Lower leg skin (tissue), 4 donors: ENCODE measurements around the gene SIK2. TPM values are rescaled to one million over a fixed set of nuclear protein-coding genes. Genes with fewer than 3 reads are reported as not detected.

Experiments
- DNase-seq, 2 donors: peaks; one replicate each; pipeline ENCODE4 v3.0.0-alpha.2; 2019; ENCODE audit warnings: low spot score in 2 of 2
- H3K4me3 ChIP-seq: fragments of 200-600 bp; sonication (generic); 2 replicates; pipeline ENCODE4 v1.5.1; 2017; ENCODE audit warnings: mild to moderate bottlenecking, low read depth; ENCODE audit not compliant: poor library complexity, severe bottlenecking
- POLR2A ChIP-seq, 2 donors: fragments of 450-650 bp; IDR thresholded peaks; one replicate each; pipeline ENCODE4 v1.6.1; 2016 to 2017; ENCODE audit warnings: antibody characterized with exemption in 2 of 2, mild to moderate bottlenecking in 1 of 2, moderate library complexity in 1 of 2
- WGBS, 2 donors: methylation state at CpG; one replicate each; pipeline ENCODE4 v1.1.5; 2018; 5-methylcytosine and 5-hydroxymethylcytosine counted together
- intact Hi-C: fragments of 100-400 bp; cut with DNase I; formaldehyde crosslinking; loops from one replicate; pipeline ENCODE4 v1.15.0; 2023; ENCODE audit warnings: low total_unique reads
- total RNA-seq, 4 donors: library from RNA; depleted of rRNA; stranded (reverse); fragments of >200 nt; gene quantifications; one replicate each; pipeline ENCODE4 v1.1.0, GENCODE V29; 2016
- TF ChIP-seq, protein P1 (sequence below), 3 donors: fragments of 450-650 bp; IDR thresholded peaks; one replicate each; pipeline ENCODE4 v1.5.1; 2016; ENCODE audit warnings: antibody characterized with exemption in 3 of 3, mild to moderate bottlenecking in 3 of 3, moderate library complexity in 2 of 3

The SIK2 gene
- total RNA-seq, 4 donors from 2014 or later = 15.4 to 19.5 (median 18.9) TPM

DNA sequence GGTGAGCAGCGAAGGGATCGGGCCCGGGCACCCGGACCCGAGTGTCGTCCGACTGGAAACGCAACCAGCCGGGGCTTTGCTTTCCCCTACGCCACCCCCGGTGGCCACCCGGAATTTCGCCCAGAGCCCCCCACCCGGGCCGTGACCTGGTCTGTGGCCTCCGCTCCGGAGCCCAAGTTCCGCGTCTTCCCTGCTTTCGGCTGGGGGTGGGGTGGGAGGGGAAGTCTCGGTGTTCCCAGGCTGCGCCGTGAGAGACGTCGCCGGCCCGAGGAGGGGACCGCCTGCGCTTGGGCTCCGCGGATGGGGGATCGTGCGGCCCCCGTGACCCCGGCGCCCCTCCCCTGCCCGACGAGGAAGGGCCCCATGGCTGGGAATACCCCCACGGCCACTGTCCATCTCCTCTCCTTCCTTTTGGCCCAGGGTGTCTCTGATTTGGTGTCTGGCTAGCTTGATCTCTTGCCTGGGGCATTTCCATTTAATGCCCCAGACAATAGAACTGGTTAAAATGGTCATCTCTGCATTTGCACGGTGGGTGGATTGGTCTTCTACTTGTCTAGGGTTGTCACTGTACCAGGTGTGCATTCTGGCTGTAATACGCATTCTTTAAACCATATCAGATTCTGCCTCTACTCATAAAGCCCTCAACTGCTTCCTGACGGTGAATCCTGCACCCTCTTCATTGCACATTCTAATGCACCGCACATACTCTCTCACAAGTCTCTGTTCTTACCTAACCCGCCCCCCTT is 789 bp downstream of the SIK2 start:
- TF ChIP-seq POLR2A (IDR thresholded peaks at IDR 0.05) = no peak
- TF ChIP-seq, protein P1, sequence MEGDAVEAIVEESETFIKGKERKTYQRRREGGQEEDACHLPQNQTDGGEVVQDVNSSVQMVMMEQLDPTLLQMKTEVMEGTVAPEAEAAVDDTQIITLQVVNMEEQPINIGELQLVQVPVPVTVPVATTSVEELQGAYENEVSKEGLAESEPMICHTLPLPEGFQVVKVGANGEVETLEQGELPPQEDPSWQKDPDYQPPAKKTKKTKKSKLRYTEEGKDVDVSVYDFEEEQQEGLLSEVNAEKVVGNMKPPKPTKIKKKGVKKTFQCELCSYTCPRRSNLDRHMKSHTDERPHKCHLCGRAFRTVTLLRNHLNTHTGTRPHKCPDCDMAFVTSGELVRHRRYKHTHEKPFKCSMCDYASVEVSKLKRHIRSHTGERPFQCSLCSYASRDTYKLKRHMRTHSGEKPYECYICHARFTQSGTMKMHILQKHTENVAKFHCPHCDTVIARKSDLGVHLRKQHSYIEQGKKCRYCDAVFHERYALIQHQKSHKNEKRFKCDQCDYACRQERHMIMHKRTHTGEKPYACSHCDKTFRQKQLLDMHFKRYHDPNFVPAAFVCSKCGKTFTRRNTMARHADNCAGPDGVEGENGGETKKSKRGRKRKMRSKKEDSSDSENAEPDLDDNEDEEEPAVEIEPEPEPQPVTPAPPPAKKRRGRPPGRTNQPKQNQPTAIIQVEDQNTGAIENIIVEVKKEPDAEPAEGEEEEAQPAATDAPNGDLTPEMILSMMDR (IDR thresholded peaks at IDR 0.05) = no peak
- intact Hi-C loops = no loop called here
- WGBS, 2 donors = 2 to 3% methylated on average over 16 to 36 of the region's 44 CpGs
- peak overlapping the region; percentile 79 for H3K4me3 ChIP-seq
- peak in 1 of 2 donors; percentile 31 for DNase-seq

DNA sequence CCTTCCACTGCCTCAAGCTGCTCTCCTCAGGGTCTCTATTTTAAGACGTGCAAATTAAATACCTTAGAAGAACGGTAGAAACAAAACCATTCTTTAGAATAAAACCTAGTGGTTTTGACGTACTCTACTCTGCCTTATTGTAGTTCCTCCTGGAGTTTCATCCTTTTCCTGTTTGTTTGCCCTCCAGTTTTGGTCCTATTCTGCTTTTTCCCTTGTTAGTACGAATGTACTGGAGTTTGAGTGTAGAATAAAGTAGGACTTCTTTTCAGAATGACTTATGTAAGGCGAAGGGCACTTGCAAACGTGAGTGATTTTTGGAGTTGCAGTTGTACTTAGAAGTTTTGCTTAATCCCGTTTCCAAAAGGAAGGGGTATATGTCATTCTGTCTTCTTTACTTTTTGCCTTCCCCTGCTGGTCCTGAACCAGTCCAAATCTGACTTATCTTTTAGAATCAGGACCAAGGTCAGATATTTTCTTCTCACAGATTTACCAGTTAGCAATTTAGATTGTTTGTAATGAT is 1.4 kb downstream of the SIK2 start:
- no peak for TF ChIP-seq POLR2A (IDR thresholded peaks at IDR 0.05)
- TF ChIP-seq, protein P1 (IDR thresholded peaks at IDR 0.05) = no peak
- 5 to 6% methylated on average over 7 of the region's 7 CpGs for WGBS, 2 donors
- DNase-seq = no peak
- H3K4me3 ChIP-seq = peak overlapping the region; percentile 79
- intact Hi-C loops = no loop called here

DNA sequence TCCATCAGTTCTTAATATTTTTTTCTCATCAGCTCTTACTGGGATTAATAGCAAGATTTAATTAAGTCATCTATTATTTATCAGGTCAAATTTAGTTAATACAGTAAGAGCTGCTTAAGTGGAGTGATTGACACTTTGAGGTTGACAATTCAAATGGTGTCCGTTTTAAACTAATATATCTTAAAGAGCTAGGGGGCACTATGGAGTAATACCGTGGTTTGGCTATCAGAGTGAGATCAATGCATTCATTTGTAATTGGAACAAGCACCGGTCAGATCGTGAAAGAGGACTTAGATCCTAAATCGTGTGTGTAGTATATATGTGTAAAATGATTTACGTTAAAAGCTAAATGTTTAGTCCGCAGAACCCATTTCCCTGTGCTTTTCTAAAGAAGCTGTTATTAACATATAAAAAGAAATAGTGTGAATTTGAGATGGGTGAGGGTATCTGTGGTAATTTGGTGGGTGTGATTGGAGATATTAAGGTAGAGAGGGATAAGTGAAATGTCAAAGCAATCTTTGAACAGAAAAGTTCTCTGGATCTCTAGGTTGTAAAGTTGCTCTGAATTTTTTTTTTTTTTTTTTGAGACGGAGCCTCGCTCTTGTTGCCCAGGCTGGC is 2.3 kb downstream of the SIK2 start:
- no peak overlapping the region for H3K4me3 ChIP-seq
- WGBS, 2 donors = 26 to 30% methylated on average over 9 of the region's 9 CpGs
- TF ChIP-seq, protein P1 (IDR thresholded peaks at IDR 0.05) = no peak
- intact Hi-C loops = no loop called here
- no peak for DNase-seq

DNA sequence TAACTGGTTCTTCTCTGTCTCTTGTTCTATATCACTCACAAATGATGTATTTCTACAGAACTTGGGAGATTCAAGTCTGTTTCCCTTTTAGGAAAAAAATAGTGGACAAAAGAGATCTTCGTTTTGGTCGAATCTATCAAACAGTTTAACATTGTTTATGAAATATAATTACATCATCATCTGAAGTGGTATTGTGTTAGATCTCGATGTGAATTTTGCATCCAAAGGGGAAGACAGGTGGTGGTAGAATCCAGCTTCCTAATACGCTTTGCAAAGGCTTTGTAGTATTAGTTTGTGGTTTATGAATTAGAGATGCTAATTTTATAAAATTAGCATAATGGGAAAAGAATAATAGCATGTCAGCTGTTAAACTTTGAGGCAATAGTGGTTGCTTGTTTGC is 3.4 kb downstream of the SIK2 start:
- WGBS, 2 donors = 46 to 50% methylated on average over 4 of the region's 4 CpGs
- intact Hi-C loops = no loop called here
- no peak for DNase-seq
- TF ChIP-seq, protein P1 (IDR thresholded peaks at IDR 0.05) = no peak
- no peak for TF ChIP-seq POLR2A (IDR thresholded peaks at IDR 0.05)
- H3K4me3 ChIP-seq = no peak overlapping the region

DNA sequence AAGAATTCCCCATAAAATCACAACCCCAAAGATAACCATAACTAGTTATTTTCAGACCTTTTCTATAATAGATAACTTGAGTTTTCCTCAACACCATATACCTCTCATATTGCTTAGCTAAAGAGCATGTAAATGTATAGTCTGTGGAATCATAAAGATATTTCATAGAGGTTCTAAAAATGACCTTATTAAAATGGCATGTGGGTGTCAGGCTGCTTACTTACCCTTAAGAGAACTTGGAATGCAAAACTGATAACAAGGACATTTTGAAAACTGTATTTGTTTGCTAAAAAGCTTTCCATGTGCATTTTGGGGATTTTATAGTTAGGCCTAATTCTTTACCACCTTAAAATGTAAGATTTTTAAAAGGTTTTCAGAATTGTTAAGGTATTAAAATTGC is 4.7 kb downstream of the SIK2 start:
- TF ChIP-seq, protein P1 (IDR thresholded peaks at IDR 0.05) = no peak
- TF ChIP-seq POLR2A (IDR thresholded peaks at IDR 0.05) = no peak
- H3K4me3 ChIP-seq = no peak overlapping the region
- intact Hi-C loops = no loop called here
- DNase-seq = no peak
